Tibial nerve (tissue), 4 donors: ENCODE results near the gene BCAS3. TPM values are rescaled to one million over a fixed set of nuclear protein-coding genes. Genes with fewer than 3 reads are reported as not detected.
A peak's percentile ranks its signal among the peaks of the same experiment; 100 is the strongest.

Experiments
- DNase-seq, 2 donors: peaks; one replicate each; pipeline ENCODE4 v3.0.0-alpha.2; 2019; ENCODE audit warnings: low spot score in 2 of 2
- H3K27ac ChIP-seq, 4 donors: fragments of 200-600 bp; sonication (generic) in 3 of 4; one replicate each; pipeline ENCODE4 v1.5.1; 2017 to 2019; ENCODE audit warnings: mild to moderate bottlenecking in 1 of 4
- H3K27me3 ChIP-seq, 2 donors: fragments of 200-600 bp; sonication (generic) in 1 of 2; one replicate each; pipeline versions ENCODE4 v1.5.1 to v1.6.0; 2017 to 2019
- H3K36me3 ChIP-seq, 3 donors: fragments of 200-600 bp; sonication (generic); one replicate each; pipeline ENCODE4 v1.5.1; 2018 to 2019
- H3K4me1 ChIP-seq, 4 donors: fragments of 200-600 bp; sonication (generic) in 3 of 4; one replicate each; pipeline ENCODE4 v1.5.1; 2017 to 2019
- H3K4me3 ChIP-seq, 4 donors: fragments of 200-600 bp; sonication (generic) in 3 of 4; one replicate each; pipeline ENCODE4 v1.5.1; 2017 to 2019; ENCODE audit warnings: mild to moderate bottlenecking in 1 of 4, moderate library complexity in 1 of 4
- H3K9me3 ChIP-seq, 4 donors: fragments of 200-600 bp; sonication (generic) in 3 of 4; one replicate each; pipeline ENCODE4 v1.5.1; 2017 to 2019
- EP300 ChIP-seq, 2 donors: sonication (generic); formaldehyde crosslinking; IDR thresholded peaks; one replicate each; pipeline ENCODE4 v1.6.1; 2017; ENCODE audit warnings: antibody characterized with exemption in 2 of 2, mild to moderate bottlenecking in 1 of 2
- POLR2A ChIP-seq, 2 donors: fragments of 450-650 bp; IDR thresholded peaks; one replicate each; pipeline ENCODE4 v1.6.1; 2017; ENCODE audit warnings: antibody characterized with exemption in 2 of 2, mild to moderate bottlenecking in 2 of 2, moderate library complexity in 2 of 2
- WGBS, 2 donors: methylation state at CpG; one replicate each; pipeline ENCODE4 v1.1.5; 2018; 5-methylcytosine and 5-hydroxymethylcytosine counted together
- total RNA-seq, 4 donors: library from RNA; depleted of rRNA; stranded (reverse); fragments of >200 nt; gene quantifications; one replicate each; pipeline ENCODE4 v1.1.0, GENCODE V29; 2016
- TF ChIP-seq, protein P1 (sequence below), 5 experiments: fragments of 200-600 bp in 3 of 5; fragments of 450-650 bp in 2 of 5; sonication (generic) in 3 of 5; IDR thresholded peaks; one replicate each; pipeline ENCODE4 v1.5.1; 2016 to 2019; ENCODE audit warnings: antibody characterized with exemption in 5 of 5, mild to moderate bottlenecking in 3 of 5, moderate library complexity in 2 of 5

The BCAS3 gene
- total RNA-seq, 4 donors from 2014 or later: 26.4 to 48.1 (median 44.8) TPM

DNA sequence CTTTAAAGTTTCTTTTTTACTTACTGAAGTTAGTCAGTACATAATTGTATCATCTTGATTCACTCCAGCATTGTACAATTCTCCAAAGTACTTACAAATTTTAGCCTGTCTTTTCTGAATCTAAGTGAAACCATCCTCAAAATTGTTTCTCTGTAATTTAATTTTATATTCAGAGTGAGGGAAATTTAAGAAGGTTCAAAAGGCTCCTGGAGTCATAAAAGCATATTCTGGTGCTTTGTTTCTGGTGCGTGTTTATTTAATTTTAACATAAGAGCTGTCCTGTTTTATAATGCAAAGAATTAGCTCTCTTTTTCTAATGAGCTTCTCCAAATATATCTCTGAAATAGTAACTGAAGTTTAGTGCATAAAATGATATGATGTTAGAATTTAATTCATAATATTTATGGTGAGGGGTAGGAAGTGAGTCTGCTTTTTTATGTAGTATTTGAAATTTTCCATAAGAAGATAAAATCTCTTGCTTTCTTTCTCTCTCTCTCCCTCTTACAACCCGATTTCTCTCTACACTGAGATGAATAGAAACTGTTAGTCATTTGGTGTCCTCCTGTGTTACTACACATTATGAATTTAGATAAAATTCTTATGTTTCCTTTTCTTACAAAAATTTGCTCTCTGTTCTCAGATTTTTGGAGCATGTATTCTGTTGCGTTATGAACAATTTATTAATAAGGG is 339.8 kb downstream of the BCAS3 start:
- WGBS, 2 donors: 66 to 71% methylated on average over 3 of the region's 3 CpGs
- peak overlapping the region in 2 of 4 donors; percentile 9 to 32 for H3K27ac ChIP-seq

DNA sequence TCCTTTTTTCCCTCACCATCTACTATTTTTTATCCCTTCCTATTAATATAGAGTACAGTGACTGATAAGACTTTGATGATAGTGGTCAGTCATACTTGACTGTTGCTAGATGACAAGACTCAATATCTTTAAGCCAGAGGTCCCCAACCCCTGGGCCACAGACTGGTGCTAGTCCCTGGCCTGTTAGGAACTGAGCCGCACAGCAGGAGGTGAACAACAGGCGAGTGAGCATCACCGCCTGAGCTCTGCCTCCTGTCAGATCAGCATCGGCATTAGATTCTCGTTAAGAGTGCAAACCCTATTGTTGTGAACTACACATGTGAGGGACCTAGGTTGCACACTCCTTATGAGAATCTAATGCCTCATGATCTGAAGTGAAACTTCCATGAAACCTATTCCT is 341.3 kb downstream of the BCAS3 start:
- DNase-seq: no peak

More for the DNA sequence above, 339.8 kb downstream of the BCAS3 start:
- no peaks in the 10 kb centered on the region for H3K27me3 ChIP-seq
- no peaks in the 10 kb centered on the region for H3K9me3 ChIP-seq
- no peak overlapping the region for H3K4me3 ChIP-seq
- DNase-seq: no peak
- H3K36me3 ChIP-seq: no peaks in the 10 kb centered on the region
- TF ChIP-seq, protein P1, sequence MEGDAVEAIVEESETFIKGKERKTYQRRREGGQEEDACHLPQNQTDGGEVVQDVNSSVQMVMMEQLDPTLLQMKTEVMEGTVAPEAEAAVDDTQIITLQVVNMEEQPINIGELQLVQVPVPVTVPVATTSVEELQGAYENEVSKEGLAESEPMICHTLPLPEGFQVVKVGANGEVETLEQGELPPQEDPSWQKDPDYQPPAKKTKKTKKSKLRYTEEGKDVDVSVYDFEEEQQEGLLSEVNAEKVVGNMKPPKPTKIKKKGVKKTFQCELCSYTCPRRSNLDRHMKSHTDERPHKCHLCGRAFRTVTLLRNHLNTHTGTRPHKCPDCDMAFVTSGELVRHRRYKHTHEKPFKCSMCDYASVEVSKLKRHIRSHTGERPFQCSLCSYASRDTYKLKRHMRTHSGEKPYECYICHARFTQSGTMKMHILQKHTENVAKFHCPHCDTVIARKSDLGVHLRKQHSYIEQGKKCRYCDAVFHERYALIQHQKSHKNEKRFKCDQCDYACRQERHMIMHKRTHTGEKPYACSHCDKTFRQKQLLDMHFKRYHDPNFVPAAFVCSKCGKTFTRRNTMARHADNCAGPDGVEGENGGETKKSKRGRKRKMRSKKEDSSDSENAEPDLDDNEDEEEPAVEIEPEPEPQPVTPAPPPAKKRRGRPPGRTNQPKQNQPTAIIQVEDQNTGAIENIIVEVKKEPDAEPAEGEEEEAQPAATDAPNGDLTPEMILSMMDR (IDR thresholded peaks at IDR 0.05): no peak
- TF ChIP-seq POLR2A (IDR thresholded peaks at IDR 0.05) (no peak), EP300 (IDR thresholded peaks at IDR 0.05) (no peak)
- peaks cover 0 to 3% (median 0%) of the 10 kb centered on the region in 4 donors for H3K4me1 ChIP-seq

DNA sequence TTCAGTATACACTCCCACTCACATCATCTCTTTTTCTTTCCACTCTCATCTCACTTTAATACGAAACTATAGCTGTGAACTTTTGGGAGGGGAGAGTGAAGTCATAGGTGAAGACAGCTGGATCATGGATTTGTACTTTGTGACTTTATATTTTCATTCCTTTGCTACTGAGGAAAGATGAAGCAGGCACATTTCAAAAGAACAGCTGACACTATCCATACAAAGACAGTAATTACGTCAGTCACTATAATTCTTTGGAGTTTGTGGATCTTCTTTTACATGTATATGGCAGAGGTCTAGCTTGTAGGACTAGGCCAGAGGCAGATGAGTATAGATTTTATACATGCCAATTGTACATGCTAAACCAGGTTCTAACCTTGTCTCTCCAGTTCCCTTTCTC is 346.3 kb downstream of the BCAS3 start:
- 86 to 89% methylated on average over 2 of the region's 2 CpGs for WGBS, 2 donors
- Histone ChIP-seq H3K36me3 (no peaks in the 10 kb centered on the region), H3K27me3 (no peaks in the 10 kb centered on the region), H3K9me3 (no peaks in the 10 kb centered on the region), H3K4me1 (no peaks in the 10 kb centered on the region), H3K27ac (no peak overlapping the region), H3K4me3 (no peak overlapping the region)
- no peak for DNase-seq
- no peak for TF ChIP-seq POLR2A (IDR thresholded peaks at IDR 0.05)
- TF ChIP-seq, protein P1 (IDR thresholded peaks at IDR 0.05): no peak
- no peak for TF ChIP-seq EP300 (IDR thresholded peaks at IDR 0.05)

More for the DNA sequence above, 341.3 kb downstream of the BCAS3 start:
- peaks cover 0 to 3% (median 0%) of the 10 kb centered on the region in 4 donors for H3K4me1 ChIP-seq
- H3K36me3 ChIP-seq: no peaks in the 10 kb centered on the region
- WGBS, 2 donors: 98 to 100% methylated on average over 5 of the region's 5 CpGs
- H3K9me3 ChIP-seq: no peaks in the 10 kb centered on the region
- H3K27ac ChIP-seq: no peak overlapping the region
- H3K27me3 ChIP-seq: no peaks in the 10 kb centered on the region
- H3K4me3 ChIP-seq: no peak overlapping the region
- TF ChIP-seq POLR2A (IDR thresholded peaks at IDR 0.05) (no peak), EP300 (IDR thresholded peaks at IDR 0.05) (no peak)

DNA sequence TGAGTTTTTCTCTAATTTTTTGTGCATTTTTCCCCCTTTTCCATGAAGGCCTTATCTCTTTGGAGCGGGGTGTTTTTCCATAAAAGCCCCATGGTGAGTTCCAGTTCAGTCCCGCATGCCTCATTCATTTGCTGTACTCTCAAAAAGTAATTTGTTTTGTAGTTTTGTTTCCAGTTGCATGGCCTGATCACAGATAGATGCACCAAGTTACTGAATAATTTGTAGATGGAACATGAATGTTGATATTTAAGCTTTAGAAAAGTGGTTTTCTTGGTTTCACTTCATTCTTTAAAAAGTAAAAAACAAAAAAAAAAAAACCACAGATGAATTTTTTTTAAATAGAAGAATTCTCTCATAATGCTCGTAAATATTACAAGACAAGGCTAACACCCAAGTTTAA is 349.2 kb downstream of the BCAS3 start:
- H3K27me3 ChIP-seq: no peaks in the 10 kb centered on the region
- DNase-seq: no peak
- TF ChIP-seq, protein P1 (IDR thresholded peaks at IDR 0.05): no peak
- no peak for TF ChIP-seq EP300 (IDR thresholded peaks at IDR 0.05)
- no peak for TF ChIP-seq POLR2A (IDR thresholded peaks at IDR 0.05)
- no peak overlapping the region for H3K4me3 ChIP-seq
- no peaks in the 10 kb centered on the region for H3K4me1 ChIP-seq
- no peaks in the 10 kb centered on the region for H3K36me3 ChIP-seq
- WGBS, 2 donors: 94 to 97% methylated on average over 3 of the region's 3 CpGs
- H3K9me3 ChIP-seq: no peaks in the 10 kb centered on the region
- H3K27ac ChIP-seq: no peak overlapping the region

DNA sequence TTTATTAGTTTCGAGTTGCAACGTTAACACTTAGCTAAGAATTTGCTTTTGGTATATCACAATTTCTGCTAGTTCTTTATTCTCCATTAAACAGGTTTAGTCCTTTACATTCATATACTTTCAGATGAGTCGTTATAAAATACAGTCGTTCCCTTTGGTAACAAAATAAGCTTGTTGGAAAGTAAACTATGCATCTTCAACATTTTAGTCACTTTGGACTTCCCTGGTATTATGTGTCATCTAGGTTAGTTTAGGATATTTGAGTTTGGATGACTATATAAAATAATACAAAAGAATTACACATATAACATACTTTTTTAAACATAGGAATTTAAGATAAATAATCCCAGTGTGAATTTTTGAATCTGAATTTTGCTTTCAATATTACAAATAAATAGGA is 351.5 kb downstream of the BCAS3 start:
- Histone ChIP-seq H3K4me3 (no peak overlapping the region), H3K27me3 (no peaks in the 10 kb centered on the region), H3K4me1 (no peaks in the 10 kb centered on the region), H3K9me3 (no peaks in the 10 kb centered on the region), H3K27ac (no peak overlapping the region), H3K36me3 (no peaks in the 10 kb centered on the region)
- 94 to 95% methylated on average over 4 of the region's 4 CpGs for WGBS, 2 donors
- no peak for DNase-seq
- TF ChIP-seq, protein P1 (IDR thresholded peaks at IDR 0.05): no peak
- TF ChIP-seq POLR2A (IDR thresholded peaks at IDR 0.05) (no peak), EP300 (IDR thresholded peaks at IDR 0.05) (no peak)
